Neural cell (in vitro differentiated cells): Measurements from ENCODE around the gene FKBP2. TPM values are rescaled to one million over a fixed set of nuclear protein-coding genes. Genes with fewer than 3 reads are reported as not detected.

Source experiments
- H2AFZ ChIP-seq: fragments of 200-600, 300-800 bp; sonication (generic), shearing (Covaris generic); 2 replicates; pipeline ENCODE4 v1.6.0; 2014; ENCODE audit warnings: low read depth, mild to moderate bottlenecking, antibody characterized with exemption, low read length, moderate library complexity
- H3F3A ChIP-seq: fragments of 200-600 bp; shearing (Covaris generic); 2 replicates; pipeline ENCODE4 v1.6.1; 2016; ENCODE audit warnings: mild to moderate bottlenecking, moderate library complexity, mixed read lengths, antibody characterized with exemption, low read length; ENCODE audit not compliant: insufficient read depth, poor library complexity, severe bottlenecking
- H3K27ac ChIP-seq: fragments of 200-600, 300-800 bp; sonication (generic), shearing (Covaris generic); 2 replicates; pipeline ENCODE4 v1.5.1; 2014; ENCODE audit warnings: mild to moderate bottlenecking, low read length, moderate library complexity
- H3K27me3 ChIP-seq: fragments of 300-800, 200-600 bp; sonication (generic), shearing (Covaris generic); 2 replicates; pipeline ENCODE4 v1.6.0; 2014; ENCODE audit warnings: mild to moderate bottlenecking, low read depth, low read length, moderate library complexity; ENCODE audit not compliant: insufficient read depth
- H3K36me3 ChIP-seq: fragments of 300-800, 200-600 bp; sonication (generic), shearing (Covaris generic); 2 replicates; pipeline ENCODE4 v1.5.1; 2014; ENCODE audit warnings: mild to moderate bottlenecking, antibody characterized with exemption, low read length, moderate library complexity; ENCODE audit not compliant: insufficient read depth
- H3K4me2 ChIP-seq: fragments of 300-800, 200-600 bp; sonication (generic), shearing (Covaris generic); 2 replicates; pipeline ENCODE4 v1.6.0; 2014; ENCODE audit warnings: mild to moderate bottlenecking, low read length
- H3K4me3 ChIP-seq: fragments of 300-800, 200-600 bp; sonication (generic), shearing (Covaris generic); 2 replicates; pipeline ENCODE4 v1.5.1; 2014; ENCODE audit warnings: mild to moderate bottlenecking, low read length, moderate library complexity
- H3K79me2 ChIP-seq: fragments of 200-600 bp; shearing (Covaris generic); replicated peaks from 2 replicates; pipeline ENCODE4 v1.6.0; 2014; ENCODE audit warnings: mild to moderate bottlenecking, low read length, moderate library complexity; ENCODE audit not compliant: insufficient read depth
- H3K9ac ChIP-seq: fragments of 300-800, 200-600 bp; sonication (generic), shearing (Covaris generic); 2 replicates; pipeline ENCODE4 v1.6.1; 2016; ENCODE audit warnings: mild to moderate bottlenecking, low read length, mixed read lengths
- H3K9me2 ChIP-seq: fragments of 200-600 bp; shearing (Covaris generic); 2 replicates; pipeline ENCODE4 v1.6.1; 2016; ENCODE audit warnings: mild to moderate bottlenecking, low read length, mixed read lengths; ENCODE audit not compliant: insufficient read depth
- H3K9me3 ChIP-seq: fragments of 200-600, 300-800 bp; sonication (generic), shearing (Covaris generic); 2 replicates; pipeline ENCODE4 v1.6.1; 2016; ENCODE audit warnings: mild to moderate bottlenecking, mixed run types, low read length, moderate library complexity, mixed read lengths
- H4K20me1 ChIP-seq: fragments of 200-600 bp; shearing (Covaris generic); 2 replicates; pipeline ENCODE4 v1.6.1; 2016; ENCODE audit warnings: mild to moderate bottlenecking, mixed run types; ENCODE audit not compliant: insufficient read depth
- CTCF ChIP-seq: fragments of 450-650 bp; IDR thresholded peaks from 2 replicates; pipeline ENCODE4 v1.5.1; 2014; ENCODE audit warnings: antibody characterized with exemption, mild to moderate bottlenecking, moderate library complexity; ENCODE audit not compliant: poor library complexity, severe bottlenecking
- EP300 ChIP-seq: fragments of 450-650 bp; conservative IDR thresholded peaks from 2 replicates; pipeline ENCODE4 v1.6.1; 2014; ENCODE audit warnings: antibody characterized with exemption, mild to moderate bottlenecking, moderate library complexity; ENCODE audit not compliant: poor library complexity, severe bottlenecking
- EZH2 ChIP-seq: fragments of 200-600, 300-800 bp; shearing (Covaris generic), sonication (generic); IDR thresholded peaks from 2 replicates; pipeline ENCODE4 v1.6.1; 2014; ENCODE audit warnings: antibody characterized with exemption, low read length, borderline replicate concordance, mild to moderate bottlenecking; ENCODE audit not compliant: insufficient read depth, poor library complexity, severe bottlenecking
- MXI1 ChIP-seq: fragments of 450-650 bp; conservative IDR thresholded peaks from 2 replicates; pipeline ENCODE4 v1.6.1; 2014; ENCODE audit warnings: antibody characterized with exemption, mild to moderate bottlenecking; ENCODE audit not compliant: poor library complexity, severe bottlenecking
- POLR2AphosphoS5 ChIP-seq: IDR thresholded peaks from 2 replicates; pipeline ENCODE4 v1.6.1; 2012
- RAD21 ChIP-seq: fragments of 450-650 bp; conservative IDR thresholded peaks from 2 replicates; pipeline ENCODE4 v1.6.1; 2014; ENCODE audit warnings: antibody characterized with exemption, mild to moderate bottlenecking, moderate library complexity
- REST ChIP-seq: IDR thresholded peaks from 2 replicates; pipeline ENCODE4 v1.6.1; 2012; ENCODE audit warnings: borderline replicate concordance
- SMC3 ChIP-seq: fragments of 450-650 bp; conservative IDR thresholded peaks from 2 replicates; pipeline ENCODE4 v1.6.1; 2014; ENCODE audit warnings: antibody characterized with exemption, mild to moderate bottlenecking, moderate library complexity; ENCODE audit not compliant: poor library complexity
- TAF1 ChIP-seq: IDR thresholded peaks from 2 replicates; pipeline ENCODE4 v1.6.1; 2012; ENCODE audit warnings: low read depth
- polyA plus RNA-seq: library from polyadenylated mRNA; depleted of rRNA; stranded (reverse); fragments of >200 nt; gene quantifications from 2 replicates; pipeline ENCODE4 v1.2.3, GENCODE V29; 2014

The FKBP2 gene
- polyA plus RNA-seq, 1 donor from 2014 or later = 47.4 TPM

DNA sequence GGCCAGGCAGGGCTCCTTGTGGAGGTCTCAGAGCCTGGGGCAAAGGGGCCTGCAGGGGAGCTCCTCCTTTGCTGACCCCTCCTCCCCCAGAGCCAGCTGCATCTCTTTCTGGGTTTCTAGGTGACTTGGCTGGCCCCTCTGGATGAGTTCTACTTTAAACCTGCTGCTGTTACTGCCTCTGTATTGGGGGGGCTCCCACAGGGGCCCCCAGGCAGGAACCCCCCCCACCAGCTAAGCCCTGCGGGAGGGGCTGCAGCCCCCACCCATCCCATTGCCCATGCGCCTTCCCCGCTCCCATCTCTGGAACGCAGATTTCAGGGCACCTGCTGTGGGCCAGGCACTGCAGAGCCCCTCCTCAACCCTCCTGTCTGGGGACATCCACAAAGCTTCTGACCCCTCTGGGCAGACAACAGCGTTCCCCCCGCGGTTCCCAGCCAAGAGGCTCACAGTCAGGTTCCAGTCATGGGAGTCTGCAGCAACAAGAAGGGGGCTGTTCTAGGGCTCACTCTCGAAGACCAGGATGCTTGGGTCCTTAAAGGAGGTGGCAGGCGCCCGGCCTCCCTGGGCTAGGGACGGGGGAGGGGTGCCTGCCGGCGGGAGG lies 9.6 kb downstream of the FKBP2 start:
- no peaks in the 10 kb centered on the region for H3K9me2 ChIP-seq
- no peak overlapping the region for H3K4me2 ChIP-seq
- no peaks in the 10 kb centered on the region for H3F3A ChIP-seq
- peak overlapping the region; percentile 5 for H3K27ac ChIP-seq
- no peaks in the 10 kb centered on the region for H4K20me1 ChIP-seq
- peak overlapping the region; percentile 50 for H3K9ac ChIP-seq
- H3K4me3 ChIP-seq = peak overlapping the region; percentile 59
- H2AFZ ChIP-seq = no peak overlapping the region
- H3K9me3 ChIP-seq = no peaks in the 10 kb centered on the region
- H3K36me3 ChIP-seq = no peaks in the 10 kb centered on the region
- no peak for TF ChIP-seq SMC3
- TF ChIP-seq RAD21 = no peak
- TF ChIP-seq CTCF = no peak
- no peak for TF ChIP-seq REST
- TF ChIP-seq EP300 = no peak
- no peak for TF ChIP-seq TAF1
- TF ChIP-seq POLR2AphosphoS5 = no peak
- no peak for TF ChIP-seq EZH2
- no peak for TF ChIP-seq MXI1
- peaks cover 7% of the 10 kb centered on the region for H3K79me2 ChIP-seq
- H3K27me3 ChIP-seq = peaks cover 8% of the 10 kb centered on the region

GRCh38 chr11:64251016-64251752 lies 10.3 kb downstream of the FKBP2 start, which contains the start of gene PLCB3:
PLCB3 (plus strand) TSS chr11:64251530; CDS start chr11:64251650, 120 bp downstream.
- peak within 1 kb of the TSS; percentile 5 for H3K27ac ChIP-seq
- TF ChIP-seq TAF1 (no peak), EZH2 (no peak), EP300 (no peak), POLR2AphosphoS5 (no peak), CTCF (peak; percentile 74), REST (no peak), SMC3 (peak; percentile 43), MXI1 (no peak), RAD21 (peak; percentile 25)
- H3K9ac ChIP-seq = peak within 1 kb of the TSS; percentile 50
- no peak within 1 kb of the TSS for H3K4me2 ChIP-seq
- peaks cover 8% of the 10 kb centered on the region for H3K27me3 ChIP-seq
- peaks cover under 1% of the 10 kb centered on the region for H3K79me2 ChIP-seq
- peak within 1 kb of the TSS; percentile 59 for H3K4me3 ChIP-seq
- H2AFZ ChIP-seq = no peak within 1 kb of the TSS
- H3F3A ChIP-seq = no peaks in the 10 kb centered on the region
- H3K9me2 ChIP-seq = no peaks in the 10 kb centered on the region
- no peaks in the 10 kb centered on the region for H3K36me3 ChIP-seq
- no peaks in the 10 kb centered on the region for H4K20me1 ChIP-seq
- no peaks in the 10 kb centered on the region for H3K9me3 ChIP-seq
